SK-MEL-5 (cell line): Measurements from ENCODE around the gene FADS6. TPM values are rescaled to one million over a fixed set of nuclear protein-coding genes. Genes with fewer than 3 reads are reported as not detected.
"Not testable (repeated sequence)": the region's sequence is repeated elsewhere in the genome, so short reads cannot be mapped to it uniquely, and the experiment has no call there.

Source experiments
- DNase-seq: peaks from one replicate; pipeline ENCODE4 v3.0.0-alpha.2; 2016; ENCODE audit warnings: low read depth, low spot score
- in situ Hi-C: cut with HindIII; loops from 2 replicates; pipeline ENCODE4 v1.10.0; 2016; ENCODE audit warnings: low sequenced_read_pairs, high pct_unique_total_duplicates, low pct_unique_long_range_greater_than_20kb
- total RNA-seq: library from RNA; depleted of rRNA; stranded (reverse); fragments of >200 nt; shearing (Covaris generic); gene quantifications from 2 replicates; pipeline ENCODE4 v1.2.3, GENCODE V29; 2014

Gene FADS6
- total RNA-seq, 1 experiment from 2014 or later: not detected

GRCh38 chr17:74922694-74923537, 29.5 kb upstream of the FADS6 start, which contains the start of gene USH1G:
Gene USH1G, minus strand, starts transcription at chr17:74923255. Its CDS starts 182 bp downstream, at chr17:74923073.
- in situ Hi-C loops: no loop called here
- no peak for DNase-seq

- in situ Hi-C loops: no loop called here
- no peak for DNase-seq
Observed at GRCh38 chr17:74922172-74922571, 28.7 kb upstream of the FADS6 start.

GRCh38 chr17:74921769-74922168, 28.3 kb upstream of the FADS6 start:
- DNase-seq: no peak
- in situ Hi-C loops: no loop called here

GRCh38 chr17:74921026-74921681, 27.7 kb upstream of the FADS6 start:
- no peak for DNase-seq
- in situ Hi-C loops: no loop called here

GRCh38 chr17:74920642-74921025, 27.2 kb upstream of the FADS6 start:
- no peak for DNase-seq
- in situ Hi-C loops: no loop called here

GRCh38 chr17:74920306-74920620, 26.8 kb upstream of the FADS6 start:
- DNase-seq: no peak
- in situ Hi-C loops: no loop called here

- peak; percentile 67 for DNase-seq
- in situ Hi-C loops: no loop called here
Observed at GRCh38 chr17:74919440-74920305, 26.2 kb upstream of the FADS6 start.

- in situ Hi-C loops: no loop called here
- DNase-seq: no peak
Observed at GRCh38 chr17:74918906-74919305, 25.5 kb upstream of the FADS6 start.

GRCh38 chr17:74917430-74917829, 24.0 kb upstream of the FADS6 start:
- DNase-seq: no peak
- in situ Hi-C loops: no loop called here

- in situ Hi-C loops: no loop called here
- DNase-seq: no peak
Observed at GRCh38 chr17:74916851-74917199, 23.4 kb upstream of the FADS6 start.

GRCh38 chr17:74916136-74916850, 22.9 kb upstream of the FADS6 start:
- in situ Hi-C loops: no loop called here
- DNase-seq: no peak

GRCh38 chr17:74911423-74911822, 18.0 kb upstream of the FADS6 start:
- in situ Hi-C loops, DNase-seq: not testable (repeated sequence)

- DNase-seq, in situ Hi-C loops: not testable (repeated sequence)
Observed at GRCh38 chr17:74909097-74909496, 15.7 kb upstream of the FADS6 start.

GRCh38 chr17:74907012-74907411, 13.6 kb upstream of the FADS6 start:
- no peak for DNase-seq
- in situ Hi-C loops: no loop called here

GRCh38 chr17:74906214-74906793, 12.9 kb upstream of the FADS6 start:
- DNase-seq: peak; percentile 41
- in situ Hi-C loops: not testable (repeated sequence)

GRCh38 chr17:74904687-74905409, 11.4 kb upstream of the FADS6 start:
- DNase-seq: no peak
- in situ Hi-C loops: no loop called here

- no peak for DNase-seq
- in situ Hi-C loops: no loop called here
Observed at GRCh38 chr17:74903671-74904070, 10.2 kb upstream of the FADS6 start.
